Mesenchymal stem cell (in vitro differentiated cells and primary cell): ENCODE data around the gene RAD51.

ENCODE experiments used
- DNase-seq: peaks from one replicate; pipeline ENCODE4 v3.0.0-alpha.2; 2013
- H2AFZ ChIP-seq: one replicate; pipeline ENCODE4 v1.6.1; 2013; ENCODE audit warnings: low read depth, mild to moderate bottlenecking, control low read depth, inconsistent platforms, low read length, moderate library complexity
- H2AK5ac ChIP-seq: 2 replicates; pipeline ENCODE4 v1.6.1; 2013; ENCODE audit warnings: low read length, moderate library complexity, mild to moderate bottlenecking, inconsistent platforms; ENCODE audit not compliant: severe bottlenecking
- H2BK120ac ChIP-seq: one replicate; pipeline ENCODE4 v1.6.1; 2013; ENCODE audit warnings: low read depth, mild to moderate bottlenecking, inconsistent platforms, low read length, moderate library complexity
- H2BK12ac ChIP-seq, 2 experiments: one replicate each; pipeline ENCODE4 v1.6.1; 2013; ENCODE audit warnings: inconsistent platforms in 2 of 2, low read length in 2 of 2, mild to moderate bottlenecking in 2 of 2, moderate library complexity in 2 of 2, control low read depth in 1 of 2
- H2BK15ac ChIP-seq: one replicate; pipeline ENCODE4 v1.6.1; 2013; ENCODE audit warnings: mild to moderate bottlenecking, low read depth, inconsistent platforms; ENCODE audit not compliant: poor library complexity, severe bottlenecking
- H2BK5ac ChIP-seq: 2 replicates; pipeline ENCODE4 v1.6.1; 2013; ENCODE audit warnings: low read depth, mild to moderate bottlenecking, low read length, control low read depth, inconsistent platforms; ENCODE audit not compliant: poor library complexity, severe bottlenecking
- H3K14ac ChIP-seq, 2 experiments: one replicate each; pipeline ENCODE4 v1.6.1; 2013; ENCODE audit warnings: inconsistent platforms in 2 of 2, low read length in 2 of 2, control low read depth in 1 of 2, mild to moderate bottlenecking in 1 of 2, moderate library complexity in 1 of 2
- H3K18ac ChIP-seq, 2 experiments: one replicate each; pipeline ENCODE4 v1.6.1; 2013; ENCODE audit warnings: inconsistent platforms in 2 of 2, low read length in 2 of 2, control low read depth in 1 of 2, low read depth in 1 of 2, mild to moderate bottlenecking in 1 of 2
- H3K23ac ChIP-seq, 2 experiments: one replicate each; pipeline ENCODE4 v1.6.1; 2013; ENCODE audit warnings: inconsistent platforms in 2 of 2, low read length in 2 of 2, mild to moderate bottlenecking in 2 of 2, moderate library complexity in 2 of 2, control low read depth in 1 of 2
- H3K27ac ChIP-seq: 2 replicates; pipeline ENCODE4 v1.5.1; 2013; ENCODE audit warnings: mild to moderate bottlenecking, moderate library complexity, low read length, control low read depth, inconsistent platforms; ENCODE audit not compliant: poor library complexity, severe bottlenecking
- H3K27me3 ChIP-seq, 2 experiments: 2 replicates each; pipeline versions ENCODE4 v1.6.1 to v1.7.0; 2013; ENCODE audit warnings: low read length in 2 of 2, mild to moderate bottlenecking in 2 of 2, moderate library complexity in 2 of 2, control low read depth in 1 of 2, inconsistent platforms in 1 of 2; ENCODE audit not compliant: control insufficient read depth in 1 of 2, insufficient read depth in 1 of 2
- H3K36me3 ChIP-seq, 2 experiments: 2 replicates each; pipeline versions ENCODE4 v1.6.1 to v1.7.0; 2013; ENCODE audit warnings: low read length in 2 of 2, control low read depth in 1 of 2, inconsistent platforms in 1 of 2, low read depth in 1 of 2, mild to moderate bottlenecking in 1 of 2; ENCODE audit not compliant: insufficient read depth in 2 of 2, control insufficient read depth in 1 of 2
- H3K4ac ChIP-seq, 2 experiments: one replicate each; pipeline ENCODE4 v1.6.1; 2013; ENCODE audit warnings: inconsistent platforms in 2 of 2, low read length in 2 of 2, mild to moderate bottlenecking in 2 of 2, moderate library complexity in 2 of 2, control low read depth in 1 of 2, low read depth in 1 of 2
- H3K4me1 ChIP-seq: 2 replicates; pipeline ENCODE4 v1.6.1; 2013; ENCODE audit warnings: low read depth, low read length, control low read depth; ENCODE audit not compliant: control insufficient read depth, insufficient read depth
- H3K4me2 ChIP-seq: 2 replicates; pipeline ENCODE4 v1.6.1; 2013; ENCODE audit warnings: low read length, mild to moderate bottlenecking, inconsistent platforms; ENCODE audit not compliant: poor library complexity, severe bottlenecking
- H3K4me3 ChIP-seq, 2 experiments: 2 replicates each; pipeline versions ENCODE4 v1.5.1 to v1.7.0; 2013; ENCODE audit warnings: low read length in 2 of 2, mild to moderate bottlenecking in 2 of 2, control low read depth in 1 of 2, low read depth in 1 of 2; ENCODE audit not compliant: insufficient read depth in 1 of 2
- H3K79me1 ChIP-seq: replicated peaks from 2 replicates; pipeline ENCODE4 v1.6.1; 2013; ENCODE audit warnings: mild to moderate bottlenecking, control low read depth, low read length, inconsistent platforms; ENCODE audit not compliant: poor library complexity, severe bottlenecking
- H3K9ac ChIP-seq: 2 replicates; pipeline ENCODE4 v1.7.0; 2013; ENCODE audit warnings: mild to moderate bottlenecking, low read length, moderate library complexity
- H3K9me3 ChIP-seq: 2 replicates; pipeline ENCODE4 v1.7.0; 2013; ENCODE audit warnings: mild to moderate bottlenecking, low read length; ENCODE audit not compliant: control insufficient read depth
- H4K8ac ChIP-seq: one replicate; pipeline ENCODE4 v1.6.1; 2013; ENCODE audit warnings: inconsistent platforms, mild to moderate bottlenecking, low read length, moderate library complexity
- H4K91ac ChIP-seq: one replicate; pipeline ENCODE4 v1.6.1; 2013; ENCODE audit warnings: mild to moderate bottlenecking, low read length, inconsistent platforms
- WGBS: methylation state at CpG from one replicate; pipeline ENCODE4 v1.1.7; 2013; ENCODE audit warnings: mixed read lengths; 5-methylcytosine and 5-hydroxymethylcytosine counted together

The RAD51 gene

DNA sequence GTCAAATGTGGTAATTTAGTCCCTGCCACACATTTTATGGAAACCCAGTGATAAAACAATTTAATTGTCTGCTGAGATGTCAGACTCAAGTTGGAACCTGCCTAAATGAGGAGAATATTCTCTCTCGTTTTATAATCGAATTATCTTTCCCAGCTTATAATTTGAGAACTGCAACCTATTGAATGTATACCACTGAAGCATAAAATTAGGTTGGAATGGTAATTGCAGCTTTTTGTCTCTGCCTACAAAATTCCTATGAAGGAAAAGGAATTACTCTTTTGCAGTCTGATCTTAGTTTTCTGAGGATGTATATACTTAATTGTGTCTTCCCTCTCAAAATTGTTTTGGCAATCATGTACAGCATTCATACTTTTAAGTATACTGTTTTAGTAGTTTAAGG is 28.9 kb downstream of the RAD51 start:
- Histone ChIP-seq H4K91ac (no peak overlapping the region), H3K4me1 (no peaks in the 10 kb centered on the region), H4K8ac (no peak overlapping the region), H3K36me3 (peaks cover 0 to 12% of the 10 kb centered on the region in 2 experiments), H2BK120ac (no peak overlapping the region), H2BK12ac (no peak overlapping the region), H3K9me3 (no peaks in the 10 kb centered on the region), H2AFZ (no peak overlapping the region), H3K4ac (no peak overlapping the region), H3K18ac (no peak overlapping the region), H2BK5ac (no peak overlapping the region), H3K14ac (no peak overlapping the region), H3K23ac (no peak overlapping the region), H3K27ac (no peak overlapping the region), H3K9ac (no peak overlapping the region), H2AK5ac (no peak overlapping the region), H3K4me3 (no peak overlapping the region), H3K79me1 (no peaks in the 10 kb centered on the region), H3K4me2 (no peak overlapping the region), H2BK15ac (no peak overlapping the region), H3K27me3 (no peaks in the 10 kb centered on the region)
- WGBS, result no CpG with 5 or more reads among the region's 2 CpGs
- no peak for DNase-seq

DNA sequence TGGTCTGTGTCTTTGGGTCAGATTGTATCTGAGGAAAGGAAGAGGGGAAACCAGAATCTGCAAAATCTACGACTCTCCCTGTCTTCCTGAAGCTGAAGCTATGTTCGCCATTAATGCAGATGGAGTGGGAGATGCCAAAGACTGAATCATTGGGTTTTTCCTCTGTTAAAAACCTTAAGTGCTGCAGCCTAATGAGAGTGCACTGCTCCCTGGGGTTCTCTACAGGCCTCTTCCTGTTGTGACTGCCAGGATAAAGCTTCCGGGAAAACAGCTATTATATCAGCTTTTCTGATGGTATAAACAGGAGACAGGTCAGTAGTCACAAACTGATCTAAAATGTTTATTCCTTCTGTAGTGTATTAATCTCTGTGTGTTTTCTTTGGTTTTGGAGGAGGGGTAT is 36.1 kb downstream of the RAD51 start:
- no peak overlapping the region for H3K18ac ChIP-seq
- H3K4me2 ChIP-seq, result no peak overlapping the region
- H3K27me3 ChIP-seq, result no peaks in the 10 kb centered on the region

DNA sequence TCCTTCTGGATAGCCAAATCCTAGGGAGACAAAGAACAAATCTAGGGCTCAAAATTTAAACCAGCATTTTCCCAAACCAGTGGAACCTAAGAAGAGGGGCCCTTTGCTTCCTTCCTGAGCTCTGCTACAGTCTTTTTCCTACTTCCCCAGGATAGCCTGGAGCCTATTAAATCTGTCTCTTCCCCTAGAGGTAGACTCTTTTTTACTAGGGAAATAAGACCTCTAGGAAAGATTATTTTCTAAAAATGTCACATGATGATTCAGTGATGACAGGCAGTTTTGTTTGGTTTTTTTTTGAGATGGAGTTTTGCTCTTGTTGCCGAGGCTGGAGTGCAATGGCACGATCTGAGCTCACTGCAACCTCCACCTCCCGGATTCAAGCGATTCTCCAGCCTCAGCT is 41.6 kb downstream of the RAD51 start:
- no peak overlapping the region for H3K4ac ChIP-seq
- no peak overlapping the region for H3K23ac ChIP-seq
- H4K8ac ChIP-seq, result no peak overlapping the region
- no peak overlapping the region for H3K9ac ChIP-seq
- H2BK15ac ChIP-seq, result no peak overlapping the region
- H2BK120ac ChIP-seq, result no peak overlapping the region
- H2AK5ac ChIP-seq, result no peak overlapping the region
- no peak overlapping the region for H3K4me3 ChIP-seq
- H3K4me2 ChIP-seq, result no peak overlapping the region
- no peak overlapping the region for H3K27ac ChIP-seq
- H3K36me3 ChIP-seq, result peaks cover 52 to 77% of the 10 kb centered on the region in 2 experiments
- H3K27me3 ChIP-seq, result no peaks in the 10 kb centered on the region
- H2BK12ac ChIP-seq, result no peak overlapping the region
- 90% methylated on average over 4 of the region's 4 CpGs for WGBS
- DNase-seq, result no peak
- H3K14ac ChIP-seq, result no peak overlapping the region
- H2BK5ac ChIP-seq, result no peak overlapping the region
- no peak overlapping the region for H3K18ac ChIP-seq
- no peak overlapping the region for H2AFZ ChIP-seq
- H4K91ac ChIP-seq, result no peak overlapping the region
- peaks cover 10% of the 10 kb centered on the region for H3K79me1 ChIP-seq
- no peaks in the 10 kb centered on the region for H3K9me3 ChIP-seq
- H3K4me1 ChIP-seq, result peaks cover 2% of the 10 kb centered on the region

More for the DNA sequence above, 36.1 kb downstream of the RAD51 start:
- Histone ChIP-seq H3K36me3 (peaks cover 22 to 39% of the 10 kb centered on the region in 2 experiments), H2BK5ac (no peak overlapping the region), H4K91ac (no peak overlapping the region), H3K9me3 (no peaks in the 10 kb centered on the region), H3K27ac (no peak overlapping the region), H3K4ac (no peak overlapping the region), H3K23ac (no peak overlapping the region), H4K8ac (no peak overlapping the region), H3K14ac (no peak overlapping the region), H3K4me1 (no peaks in the 10 kb centered on the region), H3K9ac (peak overlapping the region; percentile 57), H3K4me3 (no peak overlapping the region), H3K79me1 (peaks cover 1% of the 10 kb centered on the region), H2AK5ac (no peak overlapping the region), H2BK120ac (no peak overlapping the region), H2AFZ (no peak overlapping the region), H2BK12ac (no peak overlapping the region), H2BK15ac (no peak overlapping the region)
- 60% methylated on average over 3 of the region's 3 CpGs for WGBS
- DNase-seq, result no peak

DNA sequence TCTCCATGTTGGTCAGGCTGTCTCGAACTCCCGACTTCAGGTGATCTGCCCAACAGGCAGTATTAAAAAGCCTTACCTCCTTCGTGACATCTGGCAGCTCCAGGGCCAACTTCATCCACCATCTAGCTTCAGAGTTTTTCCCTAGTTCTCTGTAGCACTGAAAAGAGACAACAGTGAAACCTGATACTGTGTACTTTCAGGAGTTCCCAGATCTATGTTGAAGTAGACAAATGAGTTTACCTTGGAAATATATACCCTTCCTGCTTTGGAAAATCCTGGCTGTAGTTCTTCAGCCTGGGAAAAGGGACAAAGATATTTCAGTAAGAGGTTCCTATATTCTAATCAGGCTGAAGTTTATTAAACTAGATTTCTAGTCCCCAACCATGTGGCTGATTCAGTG is 42.1 kb downstream of the RAD51 start:
- Histone ChIP-seq H2BK15ac (no peak overlapping the region), H3K36me3 (peaks cover 52 to 78% of the 10 kb centered on the region in 2 experiments), H3K4me3 (no peak overlapping the region), H3K9ac (no peak overlapping the region), H2BK5ac (no peak overlapping the region), H4K91ac (no peak overlapping the region), H3K4me2 (no peak overlapping the region), H2AK5ac (no peak overlapping the region), H3K14ac (no peak overlapping the region), H3K27me3 (no peaks in the 10 kb centered on the region), H2BK12ac (no peak overlapping the region), H3K23ac (no peak overlapping the region), H3K27ac (no peak overlapping the region), H2BK120ac (no peak overlapping the region), H3K4ac (no peak overlapping the region), H2AFZ (no peak overlapping the region), H3K18ac (no peak overlapping the region), H3K9me3 (no peaks in the 10 kb centered on the region), H4K8ac (no peak overlapping the region), H3K79me1 (peaks cover 10% of the 10 kb centered on the region), H3K4me1 (peaks cover 2% of the 10 kb centered on the region)
- WGBS, result 100% methylated on average over 2 of the region's 3 CpGs
- no peak for DNase-seq
